Thoracic aorta (tissue), 2 donors: ENCODE data around the gene ACTN1. TPM values are rescaled to one million over a fixed set of nuclear protein-coding genes. Genes with fewer than 3 reads are reported as not detected.

Source experiments
- ATAC-seq: fragments of 150-250 bp; one replicate; pipeline ENCODE4 v1.8.0; 2017; ENCODE audit warnings: low read depth; ENCODE audit not compliant: insufficient number of reproducible peaks, low FRiP score
- DNase-seq: peaks from one replicate; pipeline ENCODE4 v3.0.0-alpha.2; 2020; ENCODE audit warnings: low spot score
- H3K27ac ChIP-seq, 2 donors: fragments of 200-600 bp; sonication (generic); 1 replicate in 1 of 2; 2 replicates in 1 of 2; pipeline ENCODE4 v1.5.1; 2016; ENCODE audit warnings: mild to moderate bottlenecking in 2 of 2, moderate library complexity in 2 of 2
- H3K27me3 ChIP-seq: fragments of 200-600 bp; sonication (generic); replicated peaks from 2 replicates; pipeline ENCODE4 v1.6.0; 2016; ENCODE audit warnings: mild to moderate bottlenecking; ENCODE audit not compliant: insufficient read depth
- H3K36me3 ChIP-seq: fragments of 200-600 bp; sonication (generic); one replicate; pipeline ENCODE4 v1.5.1; 2016
- H3K4me1 ChIP-seq, 2 donors: fragments of 200-600 bp; sonication (generic); 1 replicate in 1 of 2; 2 replicates in 1 of 2; pipeline versions ENCODE4 v1.5.1 to v1.6.0; 2016; ENCODE audit warnings: low read depth in 2 of 2, mild to moderate bottlenecking in 1 of 2; ENCODE audit not compliant: control insufficient read depth in 1 of 2
- H3K4me3 ChIP-seq: fragments of 200-600 bp; sonication (generic); 2 replicates; pipeline ENCODE4 v1.5.1; 2016; ENCODE audit warnings: mild to moderate bottlenecking
- H3K9me3 ChIP-seq: fragments of 200-600 bp; sonication (generic); 2 replicates; pipeline ENCODE4 v1.5.1; 2016
- total RNA-seq, 2 donors: library from RNA; depleted of rRNA; stranded (reverse); fragments of >200 nt; gene quantifications; one replicate each; pipeline versions ENCODE4 v1.1.0 to v1.2.3, GENCODE V29; 2016
- TF ChIP-seq, protein P1 (sequence below): fragments of 200-600 bp; sonication (generic); IDR thresholded peaks from one replicate; pipeline ENCODE4 v1.5.1; 2019; ENCODE audit warnings: antibody characterized with exemption

The ACTN1 gene
- total RNA-seq, 2 donors from 2014 or later: 1,201 to 1,291 TPM

DNA sequence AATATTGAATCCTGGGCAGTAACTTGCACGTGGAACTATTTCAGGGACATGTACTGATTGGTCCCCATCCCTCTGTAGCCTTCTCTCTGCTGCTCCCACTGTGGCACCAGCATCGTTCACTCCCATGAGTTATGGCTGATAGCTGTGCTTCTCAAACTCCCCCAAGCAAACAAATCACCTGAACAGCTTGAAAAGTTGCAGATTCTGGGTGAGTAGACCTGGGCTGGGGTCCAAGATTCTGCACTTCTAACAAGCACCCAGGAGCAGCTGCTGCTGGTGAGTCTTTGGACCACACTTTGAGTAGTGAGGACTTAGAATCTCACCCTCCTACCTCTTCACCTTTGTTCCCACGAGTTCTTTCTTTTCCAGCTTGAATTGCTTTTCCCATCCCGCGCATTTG, 136.8 kb downstream of the ACTN1 start:
- TF ChIP-seq, protein P1, sequence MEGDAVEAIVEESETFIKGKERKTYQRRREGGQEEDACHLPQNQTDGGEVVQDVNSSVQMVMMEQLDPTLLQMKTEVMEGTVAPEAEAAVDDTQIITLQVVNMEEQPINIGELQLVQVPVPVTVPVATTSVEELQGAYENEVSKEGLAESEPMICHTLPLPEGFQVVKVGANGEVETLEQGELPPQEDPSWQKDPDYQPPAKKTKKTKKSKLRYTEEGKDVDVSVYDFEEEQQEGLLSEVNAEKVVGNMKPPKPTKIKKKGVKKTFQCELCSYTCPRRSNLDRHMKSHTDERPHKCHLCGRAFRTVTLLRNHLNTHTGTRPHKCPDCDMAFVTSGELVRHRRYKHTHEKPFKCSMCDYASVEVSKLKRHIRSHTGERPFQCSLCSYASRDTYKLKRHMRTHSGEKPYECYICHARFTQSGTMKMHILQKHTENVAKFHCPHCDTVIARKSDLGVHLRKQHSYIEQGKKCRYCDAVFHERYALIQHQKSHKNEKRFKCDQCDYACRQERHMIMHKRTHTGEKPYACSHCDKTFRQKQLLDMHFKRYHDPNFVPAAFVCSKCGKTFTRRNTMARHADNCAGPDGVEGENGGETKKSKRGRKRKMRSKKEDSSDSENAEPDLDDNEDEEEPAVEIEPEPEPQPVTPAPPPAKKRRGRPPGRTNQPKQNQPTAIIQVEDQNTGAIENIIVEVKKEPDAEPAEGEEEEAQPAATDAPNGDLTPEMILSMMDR: no peak
- H3K4me3 ChIP-seq: no peak overlapping the region
- H3K27ac ChIP-seq: no peak overlapping the region
- peaks cover 11% of the 10 kb centered on the region for H3K36me3 ChIP-seq
- no peaks in the 10 kb centered on the region for H3K9me3 ChIP-seq
- no peak for ATAC-seq
- no peak for DNase-seq
- no peaks in the 10 kb centered on the region for H3K27me3 ChIP-seq
- peaks cover 0 to 6% of the 10 kb centered on the region in 2 donors for H3K4me1 ChIP-seq

DNA sequence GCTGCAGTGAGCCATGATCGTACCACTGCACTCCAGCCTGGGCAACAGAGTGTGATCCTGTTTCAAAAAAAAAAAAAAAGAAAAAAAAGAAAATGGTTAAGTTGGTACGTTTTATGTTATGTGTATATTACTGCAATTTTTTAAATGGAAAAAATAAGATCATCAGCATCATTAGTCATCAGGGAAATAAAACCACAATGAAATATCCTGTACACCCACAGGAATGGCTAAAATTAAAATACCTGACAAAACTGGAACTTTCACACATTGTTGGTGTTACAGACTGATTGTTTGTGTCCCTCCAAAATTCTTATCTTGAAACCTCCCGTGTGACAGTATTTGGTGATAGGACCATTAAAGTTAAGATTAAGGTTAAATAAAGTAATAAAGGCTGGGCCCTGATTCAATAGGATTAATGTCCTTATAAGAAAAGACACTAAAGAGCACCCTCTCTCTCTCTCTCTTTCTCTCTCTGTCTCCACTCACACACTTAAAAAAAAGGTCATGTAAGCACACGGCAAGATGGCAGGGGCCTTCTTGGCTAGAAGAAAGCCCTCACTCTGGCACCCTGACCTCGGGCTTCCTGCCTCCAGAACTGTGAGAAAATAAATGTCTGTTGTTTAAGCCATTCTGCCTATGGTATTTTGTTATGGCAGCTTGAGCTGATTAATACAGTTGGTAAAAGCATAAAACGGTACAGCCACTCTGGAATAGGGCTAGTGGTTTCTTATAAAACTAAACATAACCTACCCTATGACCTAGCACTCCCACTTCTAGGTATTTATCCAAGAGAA, 137.9 kb downstream of the ACTN1 start:
- H3K9me3 ChIP-seq: peaks cover 4% of the 10 kb centered on the region
- no peaks in the 10 kb centered on the region for H3K27me3 ChIP-seq
- ATAC-seq (no peak), DNase-seq (no peak)
- peaks cover 11% of the 10 kb centered on the region for H3K36me3 ChIP-seq
- TF ChIP-seq, protein P1: no peak
- peaks cover 0 to 6% of the 10 kb centered on the region in 2 donors for H3K4me1 ChIP-seq
- H3K27ac ChIP-seq: no peak overlapping the region
- no peak overlapping the region for H3K4me3 ChIP-seq

DNA sequence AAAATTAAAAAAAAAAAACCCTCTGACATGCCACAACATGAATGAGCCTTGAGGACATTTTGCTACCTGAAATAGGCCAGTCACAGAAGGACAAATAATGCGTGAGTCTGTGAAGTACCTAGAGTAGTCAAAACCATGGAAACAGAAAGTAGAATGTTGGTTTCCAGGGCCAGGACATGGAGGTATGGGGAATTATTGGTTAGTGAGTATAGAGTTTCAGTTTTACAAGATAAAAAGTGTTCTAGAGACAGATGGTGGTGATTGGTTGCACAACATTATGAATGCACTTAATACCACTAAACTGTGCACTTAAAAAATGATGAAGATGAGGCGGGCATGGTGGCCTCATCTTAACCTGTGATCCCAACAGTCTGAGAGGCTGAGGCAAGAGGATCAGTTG, 138.6 kb downstream of the ACTN1 start:
- ATAC-seq (no peak), DNase-seq (no peak)
- Histone ChIP-seq H3K36me3 (peaks cover 11% of the 10 kb centered on the region), H3K4me1 (peaks cover 0 to 6% of the 10 kb centered on the region in 2 donors), H3K9me3 (peaks cover 9% of the 10 kb centered on the region), H3K4me3 (no peak overlapping the region), H3K27me3 (no peaks in the 10 kb centered on the region), H3K27ac (no peak overlapping the region)
- TF ChIP-seq, protein P1: no peak

DNA sequence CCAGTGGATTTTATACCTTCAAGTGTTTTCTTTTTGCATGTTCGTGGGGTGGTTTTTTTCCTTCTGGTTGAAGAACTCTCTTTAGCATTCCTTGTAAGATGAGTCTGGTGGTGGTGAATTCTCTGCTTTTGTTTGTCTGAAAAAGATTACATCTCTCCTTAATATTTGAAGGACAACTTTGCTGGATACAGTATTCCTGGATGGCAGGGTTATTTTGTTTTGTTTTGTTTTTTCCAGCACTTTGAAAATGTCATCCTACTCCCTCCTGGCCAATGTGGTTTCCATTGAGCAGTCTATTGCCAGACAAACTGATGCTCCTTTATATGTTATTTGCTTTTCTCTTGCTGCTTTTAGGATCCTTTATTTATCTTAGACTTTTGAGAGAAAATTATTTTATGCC, 143.0 kb downstream of the ACTN1 start:
- ATAC-seq: no peak
- Histone ChIP-seq H3K27me3 (no peaks in the 10 kb centered on the region), H3K4me1 (no peaks in the 10 kb centered on the region), H3K4me3 (no peak overlapping the region), H3K36me3 (peaks cover 11% of the 10 kb centered on the region), H3K9me3 (peaks cover 9% of the 10 kb centered on the region), H3K27ac (no peak overlapping the region)
- TF ChIP-seq, protein P1: no peak
- no peak for DNase-seq

DNA sequence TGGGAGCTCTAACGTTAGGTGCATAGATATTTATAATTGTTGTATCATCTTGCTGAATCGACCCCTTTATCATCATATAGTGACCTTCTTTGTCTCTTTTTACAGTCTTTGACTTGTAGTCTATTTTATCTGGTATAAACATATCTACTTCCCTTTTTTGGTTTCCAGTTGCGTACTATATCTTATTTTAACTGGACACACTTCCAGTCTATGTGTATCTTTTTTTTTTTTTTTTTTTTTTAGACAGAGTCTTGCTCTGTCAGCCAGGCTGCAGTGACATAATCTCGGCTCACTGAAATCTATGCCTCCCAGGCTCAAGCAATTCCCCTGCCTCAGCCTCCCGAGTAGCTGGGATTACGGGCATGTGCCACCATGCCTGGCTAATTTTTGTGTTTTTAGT, 144.3 kb downstream of the ACTN1 start:
- ATAC-seq: no peak
- no peak for DNase-seq
- Histone ChIP-seq H3K36me3 (peaks cover 11% of the 10 kb centered on the region), H3K27me3 (no peaks in the 10 kb centered on the region), H3K27ac (no peak overlapping the region), H3K4me3 (no peak overlapping the region), H3K9me3 (peaks cover 9% of the 10 kb centered on the region), H3K4me1 (no peaks in the 10 kb centered on the region)
- TF ChIP-seq, protein P1: no peak
